Measurements from ENCODE around the gene RNF111.

The RNF111 gene

GRCh38 chr15:59001946-59002345, 14.5 kb downstream of the RNF111 start:
- no peak overlapping the region for H3K4me3 ChIP-seq (ENCODE audit: low read depth, low read length)
- no peak for TF ChIP-seq CTCF (IDR thresholded peaks at IDR 0.05; ENCODE audit: low read depth, low read length)

GRCh38 chr15:59002418-59002859, 15.0 kb downstream of the RNF111 start:
- no peak for TF ChIP-seq CTCF (IDR thresholded peaks at IDR 0.05; ENCODE audit: low read depth, low read length)
- no peak overlapping the region for H3K4me3 ChIP-seq (ENCODE audit: low read depth, low read length)

GRCh38 chr15:59005579-59005978, 18.1 kb downstream of the RNF111 start:
- TF ChIP-seq CTCF (IDR thresholded peaks at IDR 0.05; ENCODE audit: low read depth, low read length): no peak
- no peak overlapping the region for H3K4me3 ChIP-seq (ENCODE audit: low read depth, low read length)

GRCh38 chr15:59008086-59008485, 20.6 kb downstream of the RNF111 start:
- no peak overlapping the region for H3K4me3 ChIP-seq (ENCODE audit: low read depth, low read length)
- no peak for TF ChIP-seq CTCF (IDR thresholded peaks at IDR 0.05; ENCODE audit: low read depth, low read length)

- no peak overlapping the region for H3K4me3 ChIP-seq (ENCODE audit: low read depth, low read length)
- TF ChIP-seq CTCF (IDR thresholded peaks at IDR 0.05; ENCODE audit: low read depth, low read length): no peak
These were observed 23.9 kb downstream of the RNF111 start for GRCh38 chr15:59011262-59011952.

GRCh38 chr15:59013246-59013873, 25.9 kb downstream of the RNF111 start:
- TF ChIP-seq CTCF (IDR thresholded peaks at IDR 0.05; ENCODE audit: low read depth, low read length): no peak
- no peak overlapping the region for H3K4me3 ChIP-seq (ENCODE audit: low read depth, low read length)

GRCh38 chr15:59014068-59014467, 26.6 kb downstream of the RNF111 start:
- no peak for TF ChIP-seq CTCF (IDR thresholded peaks at IDR 0.05; ENCODE audit: low read depth, low read length)
- no peak overlapping the region for H3K4me3 ChIP-seq (ENCODE audit: low read depth, low read length)
